Activated B cell treated with CpG ODN at 0.5 μM for 24 hours (primary cell): Measurements from ENCODE around the gene GJC2. TPM values are rescaled to one million over a fixed set of nuclear protein-coding genes. Genes with fewer than 3 reads are reported as not detected.
A peak's percentile ranks its signal among the peaks of the same experiment; 100 is the strongest.

Experiments
- ATAC-seq: fragments of 200-7000 bp; cut with Tn5 transposase; one replicate; pipeline ENCODE4 v1.10.0; 2021; ENCODE audit warnings: low read depth, mild to moderate bottlenecking, moderate library complexity
- CTCF ChIA-PET: fragments of 350-600 bp; sonication (Branson Sonifier 250); formaldehyde crosslinking; loops from one replicate; lab custom pipeline; 2021; ENCODE audit warnings: antibody characterized with exemption; lab: Charles Lee
- POLR2A ChIA-PET: fragments of 350-600 bp; sonication (Branson Sonifier 250); formaldehyde crosslinking; loops from one replicate; lab custom pipeline; 2021; ENCODE audit warnings: antibody characterized with exemption; lab: Charles Lee
- DNase-seq: peaks from one replicate; pipeline ENCODE4 v3.0.0; 2022
- H3K27ac Mint-ChIP-seq: one replicate; pipeline ENCODE4 v1.8.0; 2020; ENCODE audit warnings: mixed read lengths
- H3K27me3 Mint-ChIP-seq: one replicate; pipeline ENCODE4 v1.8.0; 2021; ENCODE audit warnings: mixed read lengths
- H3K36me3 Mint-ChIP-seq: one replicate; pipeline ENCODE4 v1.8.0; 2021; ENCODE audit warnings: low read depth, mixed read lengths
- H3K4me1 Mint-ChIP-seq: one replicate; pipeline ENCODE4 v1.8.0; 2021; ENCODE audit warnings: mixed read lengths
- H3K4me3 Mint-ChIP-seq: one replicate; pipeline ENCODE4 v1.8.0; 2020; ENCODE audit warnings: mild to moderate bottlenecking, mixed read lengths
- H3K9me3 Mint-ChIP-seq: one replicate; pipeline ENCODE4 v1.8.0; 2020; ENCODE audit warnings: mixed read lengths
- CTCF ChIP-seq: fragments of 200-600 bp; IDR thresholded peaks from one replicate; pipeline ENCODE4 v1.8.0; 2022; ENCODE audit warnings: antibody characterized with exemption, mild to moderate bottlenecking
- intact Hi-C: fragments of 100-400 bp; cut with micrococcal nuclease; formaldehyde crosslinking; loops from one replicate; pipeline ENCODE4 v1.15.1; 2024
- total RNA-seq: library from RNA; stranded (reverse); gene quantifications from 2 replicates; pipeline ENCODE4 v1.2.3, GENCODE V29; 2022

Gene GJC2
- total RNA-seq, 1 donor from 2014 or later: 0.35 TPM

- H3K36me3 Mint-ChIP-seq: no peaks in the 10 kb centered on the region
- peaks cover 9% of the 10 kb centered on the region for H3K4me1 Mint-ChIP-seq
- ChIA-PET POLR2A (interaction anchor here (1.6 kb wide), 1 partner anchor 11 kb away, joined by 9 read pairs; the partner anchor contains the start of gene MRPL55), CTCF (interaction anchor here (1.6 to 1.8 kb wide), 2 partner anchors 10 to 122 kb away, joined by 4 to 10 read pairs; no protein-coding TSS in a partner anchor)
- peak overlapping the region; percentile 38 for H3K4me3 Mint-ChIP-seq
- intact Hi-C loops: no loop called here
- no peak for TF ChIP-seq CTCF
- no peaks in the 10 kb centered on the region for H3K27me3 Mint-ChIP-seq
- H3K9me3 Mint-ChIP-seq: no peaks in the 10 kb centered on the region
- H3K27ac Mint-ChIP-seq: no peak overlapping the region
- ATAC-seq: peak; percentile 57
- no peak for DNase-seq
Measured at GRCh38 chr1:228120857-228121489, 28.8 kb upstream of the GJC2 start.

- no peak for TF ChIP-seq CTCF
Measured at GRCh38 chr1:228122921-228123441, 26.7 kb upstream of the GJC2 start.

GRCh38 chr1:228123505-228123904 lies 26.2 kb upstream of the GJC2 start:
- no peaks in the 10 kb centered on the region for H3K27me3 Mint-ChIP-seq
- CTCF ChIA-PET: interaction anchor here (1.2 kb wide), 1 partner anchor 42 kb away, joined by 3 read pairs; no protein-coding TSS in a partner anchor
- H3K4me1 Mint-ChIP-seq: peaks cover 9% of the 10 kb centered on the region
- TF ChIP-seq CTCF: no peak
- no peak overlapping the region for H3K27ac Mint-ChIP-seq
- no peaks in the 10 kb centered on the region for H3K9me3 Mint-ChIP-seq
- POLR2A ChIA-PET: interaction anchor here (0.5 to 0.6 kb wide), 2 partner anchors 1257 to 1360 kb away, joined by 5 to 7 read pairs; no protein-coding TSS in a partner anchor
- intact Hi-C loops: no loop called here
- no peak overlapping the region for H3K4me3 Mint-ChIP-seq
- no peaks in the 10 kb centered on the region for H3K36me3 Mint-ChIP-seq
- no peak for ATAC-seq
- DNase-seq: no peak

More at GRCh38 chr1:228122921-228123441, 26.7 kb upstream of the GJC2 start:
- DNase-seq: no peak
- intact Hi-C loops: no loop called here
- no peaks in the 10 kb centered on the region for H3K9me3 Mint-ChIP-seq
- ChIA-PET CTCF (interaction anchor here (1.8 kb wide), 1 partner anchor 8 kb away, joined by 10 read pairs; no protein-coding TSS in a partner anchor), POLR2A (interaction anchor here (1.0 kb wide), 1 partner anchor 41 kb away, joined by 3 read pairs; no protein-coding TSS in a partner anchor)
- H3K4me1 Mint-ChIP-seq: peaks cover 9% of the 10 kb centered on the region
- no peaks in the 10 kb centered on the region for H3K27me3 Mint-ChIP-seq
- no peak for ATAC-seq
- no peak overlapping the region for H3K27ac Mint-ChIP-seq
- no peaks in the 10 kb centered on the region for H3K36me3 Mint-ChIP-seq
- H3K4me3 Mint-ChIP-seq: no peak overlapping the region

- DNase-seq (no peak), ATAC-seq (no peak)
- TF ChIP-seq CTCF: no peak
- ChIA-PET POLR2A (interaction anchor here (1.0 to 1.5 kb wide), 2 partner anchors 13 to 43 kb away, joined by 3 to 7 read pairs; no protein-coding TSS in a partner anchor), CTCF (no interaction called here)
- H3K4me3 Mint-ChIP-seq: no peak overlapping the region
- H3K4me1 Mint-ChIP-seq: peaks cover 9% of the 10 kb centered on the region
- no peaks in the 10 kb centered on the region for H3K36me3 Mint-ChIP-seq
- no peaks in the 10 kb centered on the region for H3K27me3 Mint-ChIP-seq
- intact Hi-C loops: no loop called here
- no peaks in the 10 kb centered on the region for H3K9me3 Mint-ChIP-seq
- H3K27ac Mint-ChIP-seq: no peak overlapping the region
Measured at GRCh38 chr1:228125185-228125584, 24.5 kb upstream of the GJC2 start.

GRCh38 chr1:228131766-228132165 lies 18.0 kb upstream of the GJC2 start:
- peaks cover 9% of the 10 kb centered on the region for H3K4me1 Mint-ChIP-seq
- no peak for TF ChIP-seq CTCF
- ATAC-seq (no peak), DNase-seq (no peak)
- H3K4me3 Mint-ChIP-seq: no peak overlapping the region
- no peak overlapping the region for H3K27ac Mint-ChIP-seq
- intact Hi-C loops: loop anchor here (1.0 to 5.0 kb wide), 7 partner anchors 35 to 384 kb away; a partner anchor contains a TSS
- no peaks in the 10 kb centered on the region for H3K36me3 Mint-ChIP-seq
- ChIA-PET CTCF (interaction anchor here (1.5 to 3.1 kb wide), 4 partner anchors 33 to 384 kb away, joined by 3 to 27 read pairs (median 12); no protein-coding TSS in a partner anchor), POLR2A (no interaction called here)
- peaks cover 2% of the 10 kb centered on the region for H3K27me3 Mint-ChIP-seq
- H3K9me3 Mint-ChIP-seq: no peaks in the 10 kb centered on the region
